Mesothelial cell of epicardium (in vitro differentiated cells): ENCODE data around the gene SLC25A47. TPM values are rescaled to one million over a fixed set of nuclear protein-coding genes. Genes with fewer than 3 reads are reported as not detected.

Experiments
- DNase-seq, 2 experiments: peaks; one replicate each; pipeline ENCODE4 v3.0.0; 2021; ENCODE audit warnings: low spot score in 2 of 2; ENCODE audit not compliant: unreplicated experiment in 2 of 2
- H3K27ac Mint-ChIP-seq: 2 replicates; pipeline ENCODE4 v1.8.0; 2021; ENCODE audit warnings: mixed read lengths
- H3K27me3 Mint-ChIP-seq: 2 replicates; pipeline ENCODE4 v1.8.0; 2021; ENCODE audit warnings: low read depth, mixed read lengths
- H3K36me3 Mint-ChIP-seq: 2 replicates; pipeline ENCODE4 v1.8.0; 2021; ENCODE audit warnings: mixed read lengths
- H3K4me1 Mint-ChIP-seq: 2 replicates; pipeline ENCODE4 v1.8.0; 2021; ENCODE audit warnings: mixed read lengths
- H3K4me3 Mint-ChIP-seq: 2 replicates; pipeline ENCODE4 v1.8.0; 2021; ENCODE audit warnings: mild to moderate bottlenecking, moderate library complexity, mixed read lengths
- H3K9me3 Mint-ChIP-seq: 2 replicates; pipeline ENCODE4 v1.8.0; 2021; ENCODE audit warnings: mixed read lengths
- total RNA-seq: library from RNA; stranded (reverse); gene quantifications from 3 replicates; pipeline ENCODE4 v1.2.1, GENCODE V29; 2021
- TF ChIP-seq, protein P1 (sequence below): fragments of 200-600 bp; sonication (generic); IDR thresholded peaks from one replicate; pipeline ENCODE4 v1.5.0; 2021; ENCODE audit warnings: antibody characterized with exemption; ENCODE audit not compliant: unreplicated experiment

SLC25A47 gene
- total RNA-seq, 1 donor from 2014 or later, result not detected

DNA sequence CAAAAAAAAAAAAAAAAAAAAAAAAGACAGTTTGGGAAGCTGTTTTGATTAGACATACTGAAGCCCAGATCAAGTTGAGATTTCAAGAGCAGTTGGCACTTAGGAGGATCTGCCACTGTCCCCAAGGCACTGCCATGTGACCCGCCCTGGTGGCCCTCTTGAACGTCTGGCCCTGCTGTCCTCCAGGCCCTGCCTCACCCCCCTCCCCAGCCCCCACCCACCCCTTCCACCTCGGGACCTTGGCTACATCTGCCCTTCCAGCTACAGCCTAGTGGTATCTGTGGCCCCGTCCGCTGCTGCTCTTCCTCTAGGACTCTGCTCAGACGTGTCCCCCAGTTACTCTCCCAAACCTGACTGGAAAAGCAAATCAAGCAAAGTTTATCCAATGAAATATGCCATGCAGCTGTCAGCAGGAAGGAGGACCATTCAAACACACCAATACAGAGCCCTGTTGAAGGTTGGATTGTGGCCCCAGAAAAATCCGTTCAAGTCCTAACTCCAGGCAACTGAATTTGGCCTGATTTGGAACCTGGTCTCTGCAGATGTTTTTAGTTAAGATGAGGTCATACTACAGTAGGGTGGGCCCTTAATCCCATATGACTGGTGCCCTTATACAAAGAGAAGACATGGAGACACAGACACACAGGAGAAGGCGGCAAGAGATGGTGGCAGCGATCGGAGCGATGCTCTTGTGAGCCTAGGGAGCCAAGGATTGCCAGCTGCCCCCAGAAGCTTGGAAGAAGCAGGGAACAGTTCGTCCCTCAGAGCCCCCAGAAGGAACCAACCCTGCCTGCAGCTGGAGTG lies 34.6 kb upstream of the SLC25A47 start:
- peak overlapping the region; percentile 43 for H3K27ac Mint-ChIP-seq
- H3K4me3 Mint-ChIP-seq, result no peak overlapping the region
- no peak for DNase-seq
- no peaks in the 10 kb centered on the region for H3K9me3 Mint-ChIP-seq
- H3K4me1 Mint-ChIP-seq, result peaks cover 8% of the 10 kb centered on the region
- TF ChIP-seq, protein P1, sequence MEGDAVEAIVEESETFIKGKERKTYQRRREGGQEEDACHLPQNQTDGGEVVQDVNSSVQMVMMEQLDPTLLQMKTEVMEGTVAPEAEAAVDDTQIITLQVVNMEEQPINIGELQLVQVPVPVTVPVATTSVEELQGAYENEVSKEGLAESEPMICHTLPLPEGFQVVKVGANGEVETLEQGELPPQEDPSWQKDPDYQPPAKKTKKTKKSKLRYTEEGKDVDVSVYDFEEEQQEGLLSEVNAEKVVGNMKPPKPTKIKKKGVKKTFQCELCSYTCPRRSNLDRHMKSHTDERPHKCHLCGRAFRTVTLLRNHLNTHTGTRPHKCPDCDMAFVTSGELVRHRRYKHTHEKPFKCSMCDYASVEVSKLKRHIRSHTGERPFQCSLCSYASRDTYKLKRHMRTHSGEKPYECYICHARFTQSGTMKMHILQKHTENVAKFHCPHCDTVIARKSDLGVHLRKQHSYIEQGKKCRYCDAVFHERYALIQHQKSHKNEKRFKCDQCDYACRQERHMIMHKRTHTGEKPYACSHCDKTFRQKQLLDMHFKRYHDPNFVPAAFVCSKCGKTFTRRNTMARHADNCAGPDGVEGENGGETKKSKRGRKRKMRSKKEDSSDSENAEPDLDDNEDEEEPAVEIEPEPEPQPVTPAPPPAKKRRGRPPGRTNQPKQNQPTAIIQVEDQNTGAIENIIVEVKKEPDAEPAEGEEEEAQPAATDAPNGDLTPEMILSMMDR, result no peak
- H3K36me3 Mint-ChIP-seq, result peaks cover 2% of the 10 kb centered on the region
- no peaks in the 10 kb centered on the region for H3K27me3 Mint-ChIP-seq

DNA sequence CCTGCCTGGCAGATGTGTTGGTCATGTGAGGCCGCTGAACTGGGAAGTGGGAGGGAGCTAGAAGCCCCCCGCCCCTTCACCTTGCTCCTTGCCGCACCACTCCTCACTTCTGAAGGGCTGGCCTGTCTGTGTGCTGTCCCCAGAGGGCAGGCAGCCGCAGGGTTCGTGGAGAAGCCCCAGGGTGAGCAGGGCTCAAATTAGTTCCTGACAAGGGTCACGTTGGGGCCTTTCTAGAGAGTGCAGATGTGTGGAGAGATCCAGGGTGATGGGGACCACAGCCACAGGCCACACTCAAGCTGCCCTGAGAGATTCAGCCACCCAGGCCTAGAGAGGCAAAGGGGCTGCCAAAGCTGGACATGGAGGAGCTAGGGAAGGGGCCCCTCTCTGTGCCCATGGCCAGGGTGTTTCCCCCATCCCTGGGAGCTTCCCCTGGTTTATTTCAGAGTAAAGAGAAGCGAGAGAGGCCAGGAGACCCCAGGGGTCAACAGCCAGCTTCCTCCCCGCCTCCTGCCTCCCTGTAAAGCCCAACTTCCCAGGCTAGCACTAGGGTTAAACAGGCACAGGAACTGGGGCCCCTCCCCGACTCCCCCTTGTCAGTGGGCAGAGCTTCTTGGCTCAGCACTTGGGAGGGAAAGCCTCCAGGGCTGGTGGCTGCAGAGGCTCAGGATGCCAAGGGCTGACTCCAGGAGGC lies 33.1 kb upstream of the SLC25A47 start:
- TF ChIP-seq, protein P1, result no peak
- Mint-ChIP-seq H3K36me3 (peaks cover 2% of the 10 kb centered on the region), H3K9me3 (no peaks in the 10 kb centered on the region), H3K27ac (no peak overlapping the region), H3K4me1 (peaks cover 4% of the 10 kb centered on the region), H3K27me3 (no peaks in the 10 kb centered on the region), H3K4me3 (no peak overlapping the region)
- no peak for DNase-seq

DNA sequence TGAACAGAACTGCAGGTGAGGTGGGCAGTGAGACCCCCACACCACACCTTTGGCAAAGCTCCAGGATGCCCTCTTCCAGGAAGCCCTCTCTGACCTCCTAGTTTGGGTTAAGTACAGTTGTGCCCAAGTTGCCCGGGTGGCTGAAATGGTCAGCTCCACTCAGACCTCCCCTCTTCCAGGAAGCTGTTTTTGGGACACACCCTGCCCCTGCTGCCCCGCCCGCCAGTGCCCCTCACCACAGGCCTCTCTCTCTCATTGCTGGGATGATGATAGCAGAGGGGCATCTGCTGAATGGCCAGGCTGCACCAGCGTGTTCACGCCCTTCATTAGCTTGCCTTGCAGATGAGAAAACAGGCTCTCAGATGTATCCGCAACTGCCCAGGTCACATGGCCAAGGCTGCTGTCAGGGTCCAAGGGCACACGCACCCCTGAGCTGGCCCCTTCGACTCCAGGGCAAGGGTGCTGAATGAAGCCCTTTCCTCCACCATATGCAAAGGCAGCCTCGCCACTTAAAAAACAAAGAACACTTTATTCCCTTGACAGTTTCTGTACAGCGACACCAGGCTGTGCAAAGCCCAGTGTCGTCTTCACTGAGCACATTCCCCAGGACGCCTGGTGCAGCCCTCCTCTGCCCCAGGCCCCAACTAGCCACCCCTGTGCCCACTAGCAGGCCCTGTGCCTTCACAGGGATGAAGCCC lies 32.4 kb upstream of the SLC25A47 start:
- Mint-ChIP-seq H3K4me1 (peaks cover 4% of the 10 kb centered on the region), H3K27me3 (no peaks in the 10 kb centered on the region), H3K9me3 (no peaks in the 10 kb centered on the region), H3K27ac (no peak overlapping the region), H3K4me3 (no peak overlapping the region), H3K36me3 (peaks cover 2% of the 10 kb centered on the region)
- DNase-seq, result no peak
- TF ChIP-seq, protein P1, result no peak

DNA sequence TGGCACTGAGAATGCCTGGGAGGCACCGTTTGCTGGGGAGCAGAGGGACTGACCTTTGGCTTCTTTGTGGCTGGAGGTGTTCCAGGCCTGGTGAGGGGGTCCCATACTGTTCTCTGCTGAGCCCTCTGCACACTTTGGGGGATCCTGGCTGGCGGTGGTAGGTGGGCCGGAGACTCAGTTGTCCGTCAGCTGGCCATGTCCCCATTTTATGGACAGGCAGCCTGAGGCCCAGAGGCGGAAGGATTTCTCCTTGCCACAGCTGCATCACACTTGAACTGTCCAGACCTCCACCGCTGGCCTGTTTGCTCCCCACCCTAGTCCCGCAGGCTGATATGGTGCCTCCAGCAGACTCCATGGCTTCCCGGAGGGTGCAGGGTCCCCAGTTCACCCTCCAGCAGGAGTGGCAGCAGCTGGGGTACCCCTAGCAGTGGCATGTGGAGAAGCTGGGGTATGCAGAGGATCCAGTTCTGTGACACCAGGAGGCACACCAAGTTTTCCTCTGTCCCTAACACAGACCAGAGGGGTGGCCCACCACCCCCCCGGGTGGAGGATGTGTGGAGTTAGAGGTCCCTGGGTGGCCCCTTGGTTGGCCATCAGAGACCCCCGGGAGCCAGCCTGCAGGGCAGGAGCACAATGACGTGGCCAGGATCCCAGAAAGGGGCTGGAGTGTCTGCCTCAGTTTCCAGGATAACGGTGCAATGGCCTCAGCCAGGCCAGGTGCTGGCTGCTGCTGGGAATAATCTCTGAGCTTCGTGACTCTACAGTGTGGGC lies 31.6 kb upstream of the SLC25A47 start:
- no peaks in the 10 kb centered on the region for H3K4me1 Mint-ChIP-seq
- no peaks in the 10 kb centered on the region for H3K27me3 Mint-ChIP-seq
- no peaks in the 10 kb centered on the region for H3K9me3 Mint-ChIP-seq
- TF ChIP-seq, protein P1, result no peak
- DNase-seq, result no peak
- H3K36me3 Mint-ChIP-seq, result peaks cover 2% of the 10 kb centered on the region
- no peak overlapping the region for H3K4me3 Mint-ChIP-seq
- H3K27ac Mint-ChIP-seq, result no peak overlapping the region

DNA sequence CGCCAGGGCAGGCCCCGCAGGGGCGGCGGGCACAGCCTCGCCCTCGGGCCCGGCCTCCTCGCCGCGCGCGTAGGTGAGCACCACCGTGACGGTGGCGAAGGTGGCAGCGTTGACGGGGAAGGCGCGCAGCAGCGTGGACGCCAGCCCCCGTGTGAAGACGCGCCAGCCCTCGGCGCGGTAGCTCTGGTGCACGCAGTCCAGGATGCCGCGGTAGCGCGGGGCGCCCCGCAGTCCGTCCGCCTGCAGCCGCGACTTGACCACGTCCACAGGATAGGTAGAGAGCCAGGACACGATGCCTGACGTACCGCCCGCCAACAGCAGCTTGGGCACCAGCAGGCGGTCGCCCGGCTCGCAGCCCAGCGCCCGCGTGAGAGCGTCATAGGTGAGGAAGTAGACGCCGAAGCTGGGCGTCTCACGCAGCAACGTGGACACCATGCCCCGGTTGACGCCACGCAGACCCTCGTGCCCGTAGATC lies 30.8 kb upstream of the SLC25A47 start:
- peaks cover 2% of the 10 kb centered on the region for H3K36me3 Mint-ChIP-seq
- H3K9me3 Mint-ChIP-seq, result no peaks in the 10 kb centered on the region
- no peaks in the 10 kb centered on the region for H3K27me3 Mint-ChIP-seq
- TF ChIP-seq, protein P1, result no peak
- H3K4me1 Mint-ChIP-seq, result no peaks in the 10 kb centered on the region
- no peak for DNase-seq
- no peak overlapping the region for H3K4me3 Mint-ChIP-seq
- H3K27ac Mint-ChIP-seq, result no peak overlapping the region
